NT2/D1 (cell line): ENCODE measurements around the gene KCNJ12.

Experiments
- DNase-seq: peaks from one replicate; pipeline ENCODE4 v3.0.0-alpha.2; 2011; ENCODE audit warnings: low read depth, low spot score
- H3K27me3 ChIP-seq: 2 replicates; pipeline ENCODE4 v1.6.0; 2011; ENCODE audit warnings: mild to moderate bottlenecking; ENCODE audit not compliant: insufficient read length, insufficient read depth
- H3K36me3 ChIP-seq: 2 replicates; pipeline ENCODE4 v1.6.1; 2011; ENCODE audit warnings: mild to moderate bottlenecking, low read length, mixed read lengths; ENCODE audit not compliant: insufficient read depth, insufficient read length
- H3K4me1 ChIP-seq: 2 replicates; pipeline ENCODE4 v1.5.1; 2011; ENCODE audit not compliant: insufficient read depth, insufficient read length
- H3K4me3 ChIP-seq: 2 replicates; pipeline ENCODE4 v1.5.1; 2011; ENCODE audit warnings: low read depth; ENCODE audit not compliant: insufficient read length
- H3K9ac ChIP-seq: 2 replicates; pipeline ENCODE4 v1.6.0; 2011; ENCODE audit warnings: low read depth; ENCODE audit not compliant: insufficient read length
- H3K9me3 ChIP-seq: 2 replicates; pipeline ENCODE4 v1.5.1; 2011; ENCODE audit warnings: mild to moderate bottlenecking, low read length; ENCODE audit not compliant: insufficient read depth
- SUZ12 ChIP-seq: IDR thresholded peaks from 2 replicates; pipeline ENCODE4 v1.6.1; 2011; ENCODE audit not compliant: insufficient read length, insufficient read depth; ENCODE audit errors: extremely low read depth
- YY1 ChIP-seq: IDR thresholded peaks from 2 replicates; pipeline ENCODE4 v1.6.1; 2011; ENCODE audit not compliant: insufficient read length, insufficient read depth
- ZNF274 ChIP-seq: IDR thresholded peaks from 2 replicates; pipeline ENCODE4 v1.6.1; 2011; ENCODE audit warnings: mild to moderate bottlenecking, low read depth, low read length

Gene KCNJ12

GRCh38 chr17:21467196-21467595 lies 91.0 kb downstream of the KCNJ12 start:
- no peak for DNase-seq
- Histone ChIP-seq H3K27me3 (peaks cover 25% of the 10 kb centered on the region), H3K9me3 (no peaks in the 10 kb centered on the region), H3K4me3 (no peak overlapping the region), H3K4me1 (peaks cover 2% of the 10 kb centered on the region), H3K36me3 (no peaks in the 10 kb centered on the region), H3K9ac (no peak overlapping the region)
- no peak for TF ChIP-seq ZNF274
- TF ChIP-seq YY1: no peak
- TF ChIP-seq SUZ12: no peak

DNA sequence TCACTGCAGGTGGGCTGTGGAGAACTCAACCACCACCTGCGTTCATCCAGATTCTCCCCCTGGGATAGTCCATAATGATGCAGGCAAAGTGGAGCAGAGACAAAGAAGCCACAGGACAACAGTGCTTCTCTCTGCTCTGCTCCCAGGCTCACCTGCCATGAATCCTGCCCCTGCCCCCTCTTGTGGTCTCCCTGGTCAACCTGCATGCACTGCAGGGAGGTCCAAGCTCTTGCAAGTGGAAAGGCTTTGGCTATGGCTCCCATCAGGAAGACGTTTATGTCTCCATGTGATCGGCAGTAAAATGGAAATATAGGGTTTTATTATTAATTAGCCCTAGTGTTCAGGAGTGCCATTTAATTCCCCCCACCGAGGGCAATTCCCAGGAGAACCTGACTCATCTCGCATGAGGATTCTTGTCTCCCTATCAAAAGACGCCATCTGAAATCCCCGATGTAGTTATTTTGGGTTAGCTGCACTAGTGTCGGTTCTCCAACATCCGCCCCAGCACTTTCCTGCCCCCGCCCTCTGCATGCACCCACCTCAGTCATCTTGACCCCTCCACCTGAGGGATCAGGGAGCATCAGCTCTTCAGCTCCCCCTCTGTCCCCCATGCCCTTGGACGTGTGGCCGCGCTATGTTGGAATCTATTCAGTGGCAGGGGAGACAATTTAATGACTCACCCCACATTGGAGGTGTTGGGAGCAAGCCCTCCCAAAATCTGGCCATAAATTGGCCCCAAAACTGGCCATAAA lies 91.8 kb downstream of the KCNJ12 start:
- TF ChIP-seq SUZ12 (no peak), YY1 (no peak), ZNF274 (no peak)
- H3K9me3 ChIP-seq: no peaks in the 10 kb centered on the region
- H3K4me1 ChIP-seq: peaks cover 2% of the 10 kb centered on the region
- no peaks in the 10 kb centered on the region for H3K36me3 ChIP-seq
- no peak overlapping the region for H3K9ac ChIP-seq
- no peak overlapping the region for H3K4me3 ChIP-seq
- DNase-seq: no peak
- H3K27me3 ChIP-seq: peaks cover 27% of the 10 kb centered on the region
